OCI-LY3 (cell line): Measurements from ENCODE around the gene NRXN2.

Experiments used
- EZH2phosphoT487 ChIP-seq: fragments of 200-600 bp; shearing (Covaris generic); IDR thresholded peaks from 2 replicates; pipeline ENCODE4 v1.6.1; 2018; ENCODE audit warnings: antibody characterized with exemption, mixed run types, low read depth
- TF ChIP-seq, protein P1 (sequence below): fragments of 200-600, 300-600 bp; sonication (generic); IDR thresholded peaks from 2 replicates; pipeline ENCODE4 v1.5.1; 2014; ENCODE audit warnings: antibody characterized with exemption, low read length, low read depth

DNA sequence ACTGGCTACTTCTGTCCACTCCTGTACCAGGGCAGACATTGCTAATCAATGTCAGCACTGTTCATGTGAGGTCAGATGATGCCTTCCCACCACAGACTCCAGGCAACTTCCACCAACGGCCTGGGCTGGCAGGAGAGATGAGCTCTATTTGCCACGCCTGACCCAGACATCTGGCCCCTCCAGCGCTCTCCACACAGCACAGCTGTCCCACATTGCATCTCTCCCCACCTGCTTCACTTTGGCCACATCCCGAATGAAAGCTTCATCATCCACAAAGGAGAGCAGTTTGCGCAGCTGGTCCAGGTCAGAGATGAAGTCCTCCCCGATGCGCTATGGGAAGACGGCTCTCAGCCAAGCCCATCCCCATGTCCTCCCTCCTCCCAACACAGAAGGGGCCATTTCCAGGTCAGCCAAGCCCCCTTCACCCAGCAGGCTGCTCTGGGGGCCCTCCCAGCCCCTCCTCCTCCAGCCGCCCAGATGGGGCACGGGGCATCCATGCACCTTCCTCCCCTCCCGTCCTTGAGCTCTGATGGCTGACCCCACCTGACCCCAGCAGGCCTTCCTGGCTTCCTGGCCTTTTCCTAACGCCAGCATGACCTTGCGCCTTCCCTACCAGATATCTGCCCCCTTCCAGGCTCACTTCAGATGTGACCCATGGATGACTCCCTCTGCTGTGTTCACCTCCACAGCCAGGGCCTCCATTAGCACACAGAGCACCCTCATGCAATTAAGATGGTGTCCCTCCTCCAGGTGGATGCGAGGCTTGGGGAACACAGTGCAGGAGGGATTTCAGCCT is 29.4 kb upstream of the NRXN2 start:
- TF ChIP-seq, protein P1, sequence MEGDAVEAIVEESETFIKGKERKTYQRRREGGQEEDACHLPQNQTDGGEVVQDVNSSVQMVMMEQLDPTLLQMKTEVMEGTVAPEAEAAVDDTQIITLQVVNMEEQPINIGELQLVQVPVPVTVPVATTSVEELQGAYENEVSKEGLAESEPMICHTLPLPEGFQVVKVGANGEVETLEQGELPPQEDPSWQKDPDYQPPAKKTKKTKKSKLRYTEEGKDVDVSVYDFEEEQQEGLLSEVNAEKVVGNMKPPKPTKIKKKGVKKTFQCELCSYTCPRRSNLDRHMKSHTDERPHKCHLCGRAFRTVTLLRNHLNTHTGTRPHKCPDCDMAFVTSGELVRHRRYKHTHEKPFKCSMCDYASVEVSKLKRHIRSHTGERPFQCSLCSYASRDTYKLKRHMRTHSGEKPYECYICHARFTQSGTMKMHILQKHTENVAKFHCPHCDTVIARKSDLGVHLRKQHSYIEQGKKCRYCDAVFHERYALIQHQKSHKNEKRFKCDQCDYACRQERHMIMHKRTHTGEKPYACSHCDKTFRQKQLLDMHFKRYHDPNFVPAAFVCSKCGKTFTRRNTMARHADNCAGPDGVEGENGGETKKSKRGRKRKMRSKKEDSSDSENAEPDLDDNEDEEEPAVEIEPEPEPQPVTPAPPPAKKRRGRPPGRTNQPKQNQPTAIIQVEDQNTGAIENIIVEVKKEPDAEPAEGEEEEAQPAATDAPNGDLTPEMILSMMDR, result no peak
- no peak for TF ChIP-seq EZH2phosphoT487
